RCC 7860 (cell line): Measurements from ENCODE around the gene TTC9C.
"Not testable (repeated sequence)": the region's sequence is repeated elsewhere in the genome, so short reads cannot be mapped to it uniquely, and the experiment has no call there.

Experiments used
- DNase-seq: peaks from one replicate; pipeline ENCODE4 v3.0.0-alpha.2; 2015; ENCODE audit warnings: low spot score
- FAIRE-seq: peaks from 2 replicates; lab custom pipeline; 2012; peaks lifted over from hg19 to GRCh38; lab: Jason Lieb, UNC

Gene TTC9C

GRCh38 chr11:62747475-62748160, 19.3 kb downstream of the TTC9C start:
- no peak for DNase-seq
- FAIRE-seq: no peak

GRCh38 chr11:62749931-62750330, 21.6 kb downstream of the TTC9C start:
- DNase-seq, FAIRE-seq: not testable (repeated sequence)

- DNase-seq (no peak), FAIRE-seq (no peak)
Measured at GRCh38 chr11:62752177-62752785, 24.0 kb downstream of the TTC9C start.

- no peak for DNase-seq
- FAIRE-seq: no peak
Measured at GRCh38 chr11:62752994-62753735, 24.9 kb downstream of the TTC9C start.

GRCh38 chr11:62753736-62754603, 25.7 kb downstream of the TTC9C start, which contains the start of gene ZBTB3:
Gene ZBTB3 (minus strand): TSS chr11:62754160. CDS start chr11:62753664, 496 bp downstream.
- peak; percentile 80 for FAIRE-seq

GRCh38 chr11:62755086-62755615, 26.9 kb downstream of the TTC9C start:
- FAIRE-seq (no peak), DNase-seq (no peak)

More at GRCh38 chr11:62753736-62754603, 25.7 kb downstream of the TTC9C start, which contains the start of gene ZBTB3:
- DNase-seq: peak; percentile 99

- no peak for FAIRE-seq
- no peak for DNase-seq
Measured at GRCh38 chr11:62757846-62758788, 29.8 kb downstream of the TTC9C start.

- DNase-seq, FAIRE-seq: not testable (repeated sequence)
Measured at GRCh38 chr11:62760867-62761227, 32.6 kb downstream of the TTC9C start.

GRCh38 chr11:62770778-62771143, 42.5 kb downstream of the TTC9C start:
- DNase-seq: no peak
- no peak for FAIRE-seq

GRCh38 chr11:62771144-62772021, 43.1 kb downstream of the TTC9C start, which contains the start of gene TAF6L:
Gene TAF6L (plus strand): TSS chr11:62771396. CDS start chr11:62775784, 4,388 bp downstream.
- DNase-seq (peak; percentile 87), FAIRE-seq (peak; percentile 24)

GRCh38 chr11:62774407-62774806, 46.1 kb downstream of the TTC9C start:
- FAIRE-seq (no peak), DNase-seq (no peak)

GRCh38 chr11:62775646-62776045, 47.4 kb downstream of the TTC9C start:
- DNase-seq: no peak
- no peak for FAIRE-seq

- DNase-seq (no peak), FAIRE-seq (no peak)
Measured at GRCh38 chr11:62777389-62777788, 49.1 kb downstream of the TTC9C start.

- FAIRE-seq (no peak), DNase-seq (no peak)
Measured at GRCh38 chr11:62778441-62778840, 50.2 kb downstream of the TTC9C start.

- no peak for FAIRE-seq
- no peak for DNase-seq
Measured at GRCh38 chr11:62782753-62783152, 54.5 kb downstream of the TTC9C start.

- FAIRE-seq (no peak), DNase-seq (peak; percentile 66)
Measured at GRCh38 chr11:62786318-62787004, 58.2 kb downstream of the TTC9C start.

- FAIRE-seq (peak; percentile 7), DNase-seq (peak; percentile 91)
Measured at GRCh38 chr11:62787005-62787759, 58.9 kb downstream of the TTC9C start, which contains the start of gene TMEM179B. Gene TMEM179B (plus strand): TSS chr11:62787402. CDS start chr11:62787432, 30 bp downstream.
